ENCODE measurements around the gene PCDHGA4.
"Not testable (repeated sequence)": the region's sequence is repeated elsewhere in the genome, so short reads cannot be mapped to it uniquely, and the experiment has no call there.

The PCDHGA4 gene

GRCh38 chr5:141384471-141385267 is 29.8 kb downstream of the PCDHGA4 start:
- no peak for DNase-seq

GRCh38 chr5:141387557-141388311 is 32.9 kb downstream of the PCDHGA4 start, which contains the start of gene PCDHGB4:
Gene PCDHGB4 (plus strand): TSS chr5:141387698. CDS start chr5:141387885, 187 bp downstream.
- DNase-seq, result not testable (repeated sequence)

GRCh38 chr5:141388661-141389060 is 33.8 kb downstream of the PCDHGA4 start:
- DNase-seq, result no peak

GRCh38 chr5:141389153-141390042 is 34.6 kb downstream of the PCDHGA4 start:
- no peak for DNase-seq

- DNase-seq, result no peak
Measured at GRCh38 chr5:141392429-141393198, 37.8 kb downstream of the PCDHGA4 start, which contains the start of gene PCDHGA8. Gene PCDHGA8 (plus strand): TSS chr5:141392633. CDS start chr5:141392814, 181 bp downstream.

GRCh38 chr5:141393267-141393666 is 38.4 kb downstream of the PCDHGA4 start:
- DNase-seq, result no peak

GRCh38 chr5:141394401-141395187 is 39.8 kb downstream of the PCDHGA4 start:
- DNase-seq, result not testable (repeated sequence)

- DNase-seq, result peak in 1 of 2 experiments; percentile 19
Measured at GRCh38 chr5:141397756-141398551, 43.1 kb downstream of the PCDHGA4 start, which contains the start of gene PCDHGB5. Gene PCDHGB5 (plus strand): TSS chr5:141397947. CDS start chr5:141398128, 181 bp downstream.

- no peak for DNase-seq
Measured at GRCh38 chr5:141398608-141399007, 43.8 kb downstream of the PCDHGA4 start.

GRCh38 chr5:141399555-141400258 is 44.9 kb downstream of the PCDHGA4 start:
- no peak for DNase-seq

GRCh38 chr5:141402553-141403243 is 47.9 kb downstream of the PCDHGA4 start, which contains the start of gene PCDHGA9:
Gene PCDHGA9 (plus strand): TSS chr5:141402778. CDS start chr5:141402953, 175 bp downstream.
- no peak for DNase-seq

GRCh38 chr5:141403387-141403786 is 48.6 kb downstream of the PCDHGA4 start:
- no peak for DNase-seq
